Testis (tissue), 3 donors: ENCODE results near the gene AGBL4. TPM values are rescaled to one million over a fixed set of nuclear protein-coding genes. Genes with fewer than 3 reads are reported as not detected.
A peak's percentile ranks its signal among the peaks of the same experiment; 100 is the strongest.

Experiments used
- DNase-seq: peaks from one replicate; pipeline ENCODE4 v3.0.0-alpha.2; 2019
- H3K27ac ChIP-seq, 2 donors: fragments of 200-600 bp; sonication (generic); one replicate each; pipeline ENCODE4 v1.5.1; 2019
- H3K27me3 ChIP-seq: fragments of 200-600 bp; sonication (generic); one replicate; pipeline ENCODE4 v1.5.1; 2019
- H3K36me3 ChIP-seq: fragments of 200-600 bp; sonication (generic); one replicate; pipeline ENCODE4 v1.5.1; 2017; ENCODE audit warnings: low read depth; ENCODE audit errors: missing control alignments
- H3K4me1 ChIP-seq: fragments of 200-600 bp; sonication (generic); one replicate; pipeline ENCODE4 v1.5.1; 2019
- H3K4me3 ChIP-seq, 2 donors: fragments of 200-600 bp; sonication (generic); one replicate each; pipeline ENCODE4 v1.5.1; 2017 to 2019
- H3K9me3 ChIP-seq: fragments of 200-600 bp; sonication (generic); one replicate; pipeline ENCODE4 v1.5.1; 2017
- POLR2A ChIP-seq: fragments of 450-650 bp; IDR thresholded peaks from one replicate; pipeline ENCODE4 v1.6.1; 2017; ENCODE audit warnings: antibody characterized with exemption, mild to moderate bottlenecking, moderate library complexity
- WGBS, 2 donors: methylation state at CpG; one replicate each; pipeline ENCODE4 v1.1.5; 2018; 5-methylcytosine and 5-hydroxymethylcytosine counted together
- intact Hi-C: fragments of 100-400 bp; cut with DNase I; formaldehyde crosslinking; loops from one replicate; pipeline ENCODE4 v1.15.1; 2023; ENCODE audit warnings: low total_unique reads
- polyA plus RNA-seq: library from polyadenylated mRNA; stranded (reverse); fragments of 350-450 nt; fragmentation: Illumina TruSeq; extraction: RNeasy Lipid Tissue Mini Kit (QIAGEN cat#74804); gene quantifications from one replicate; pipeline ENCODE4 v1.2.3, GENCODE V29; 2014; ENCODE audit warnings: low read depth, low replicate concordance; ENCODE audit not compliant: insufficient read depth
- total RNA-seq, 2 donors: library from RNA; depleted of rRNA; stranded (reverse); fragments of >200 nt; gene quantifications; one replicate each; pipeline ENCODE4 v1.2.3, GENCODE V29; 2016
- TF ChIP-seq, protein P1 (sequence below), 3 experiments: fragments of 450-650 bp in 2 of 3; fragments of 200-600 bp in 1 of 3; sonication (generic) in 1 of 3; IDR thresholded peaks; one replicate each; pipeline ENCODE4 v1.5.1; 2016 to 2019; ENCODE audit warnings: antibody characterized with exemption in 3 of 3, mild to moderate bottlenecking in 2 of 3, moderate library complexity in 1 of 3

AGBL4 gene
- total and polyA plus RNA-seq, 3 donors from 2014 or later: 3.3 to 6.9 (median 5.8) TPM

DNA sequence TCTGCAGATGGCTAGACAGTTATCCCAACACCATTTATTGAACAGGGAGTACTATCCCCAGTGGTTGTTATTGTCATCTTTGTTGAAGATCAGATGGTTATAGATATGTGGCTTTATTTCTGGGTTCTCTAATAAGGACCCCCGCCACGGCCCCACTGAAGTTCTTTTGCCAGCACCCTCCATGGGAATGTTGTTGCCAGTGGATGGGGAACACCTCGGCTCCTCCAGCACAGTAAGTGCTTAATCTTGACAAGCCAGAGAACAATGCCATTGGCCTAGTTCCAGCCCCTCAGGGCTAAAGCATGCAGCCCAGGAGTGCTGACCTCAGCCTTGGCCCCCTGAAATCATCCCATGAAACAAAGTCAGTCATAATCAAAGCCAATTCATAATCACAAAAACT, 337.6 kb downstream of the AGBL4 start:
- WGBS, 2 donors: 69 to 75% methylated on average over 3 of the region's 3 CpGs
- no peaks in the 10 kb centered on the region for H3K4me1 ChIP-seq
- intact Hi-C loops: no loop called here
- no peak for DNase-seq
- H3K4me3 ChIP-seq: no peak overlapping the region
- H3K36me3 ChIP-seq: no peaks in the 10 kb centered on the region
- H3K27me3 ChIP-seq: no peaks in the 10 kb centered on the region
- no peaks in the 10 kb centered on the region for H3K9me3 ChIP-seq
- H3K27ac ChIP-seq: no peak overlapping the region
- TF ChIP-seq, protein P1, sequence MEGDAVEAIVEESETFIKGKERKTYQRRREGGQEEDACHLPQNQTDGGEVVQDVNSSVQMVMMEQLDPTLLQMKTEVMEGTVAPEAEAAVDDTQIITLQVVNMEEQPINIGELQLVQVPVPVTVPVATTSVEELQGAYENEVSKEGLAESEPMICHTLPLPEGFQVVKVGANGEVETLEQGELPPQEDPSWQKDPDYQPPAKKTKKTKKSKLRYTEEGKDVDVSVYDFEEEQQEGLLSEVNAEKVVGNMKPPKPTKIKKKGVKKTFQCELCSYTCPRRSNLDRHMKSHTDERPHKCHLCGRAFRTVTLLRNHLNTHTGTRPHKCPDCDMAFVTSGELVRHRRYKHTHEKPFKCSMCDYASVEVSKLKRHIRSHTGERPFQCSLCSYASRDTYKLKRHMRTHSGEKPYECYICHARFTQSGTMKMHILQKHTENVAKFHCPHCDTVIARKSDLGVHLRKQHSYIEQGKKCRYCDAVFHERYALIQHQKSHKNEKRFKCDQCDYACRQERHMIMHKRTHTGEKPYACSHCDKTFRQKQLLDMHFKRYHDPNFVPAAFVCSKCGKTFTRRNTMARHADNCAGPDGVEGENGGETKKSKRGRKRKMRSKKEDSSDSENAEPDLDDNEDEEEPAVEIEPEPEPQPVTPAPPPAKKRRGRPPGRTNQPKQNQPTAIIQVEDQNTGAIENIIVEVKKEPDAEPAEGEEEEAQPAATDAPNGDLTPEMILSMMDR (IDR thresholded peaks at IDR 0.05): no peak
- no peak for TF ChIP-seq POLR2A

DNA sequence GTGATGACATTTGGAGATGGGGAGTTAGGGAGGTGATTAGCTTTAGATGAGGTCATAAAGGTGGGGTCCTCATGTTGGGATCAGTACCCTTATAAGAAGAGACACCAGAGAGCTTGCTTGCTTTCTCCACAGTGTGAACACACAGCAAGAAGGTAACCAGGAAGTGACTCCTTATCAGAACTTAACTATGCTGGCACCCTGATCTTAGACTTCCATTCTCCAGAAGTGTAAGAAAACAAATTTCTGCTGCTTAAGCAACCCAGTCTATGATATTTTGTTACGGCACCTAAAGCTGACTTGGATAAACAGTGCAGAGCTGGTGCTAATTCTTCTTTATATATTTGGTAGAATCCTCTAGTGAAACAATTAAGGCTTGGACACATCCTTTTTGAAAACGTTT, 346.0 kb downstream of the AGBL4 start:
- TF ChIP-seq, protein P1 (IDR thresholded peaks at IDR 0.05): no peak
- no peak for TF ChIP-seq POLR2A
- no peak for DNase-seq
- WGBS, 2 donors: 56% methylated on average over 2 of the region's 2 CpGs
- Histone ChIP-seq H3K36me3 (no peaks in the 10 kb centered on the region), H3K27me3 (no peaks in the 10 kb centered on the region), H3K4me1 (no peaks in the 10 kb centered on the region), H3K9me3 (no peaks in the 10 kb centered on the region), H3K27ac (no peak overlapping the region), H3K4me3 (no peak overlapping the region)
- intact Hi-C loops: no loop called here

DNA sequence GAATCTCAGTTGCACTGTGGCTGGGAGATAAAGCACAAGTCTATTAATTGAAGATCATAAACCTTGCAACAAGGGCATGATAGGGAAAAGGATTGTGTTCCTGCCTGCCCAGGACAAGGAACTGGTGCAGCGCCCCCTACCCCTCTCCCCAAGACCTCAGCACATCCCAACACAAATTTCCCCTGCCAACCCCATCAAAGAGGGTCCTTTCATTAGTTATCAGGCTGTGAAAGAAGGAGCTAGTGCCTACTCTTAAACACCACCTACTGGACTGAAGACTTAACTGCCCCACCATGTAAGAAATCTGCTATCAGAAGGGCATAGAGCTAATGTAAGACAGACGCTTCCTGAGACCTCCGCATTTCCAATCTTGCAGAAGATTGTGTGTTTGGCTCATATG, 372.6 kb downstream of the AGBL4 start:
- H3K36me3 ChIP-seq: no peaks in the 10 kb centered on the region
- H3K4me1 ChIP-seq: no peaks in the 10 kb centered on the region
- no peak overlapping the region for H3K4me3 ChIP-seq
- TF ChIP-seq, protein P1 (IDR thresholded peaks at IDR 0.05): no peak
- TF ChIP-seq POLR2A: no peak
- H3K27me3 ChIP-seq: no peaks in the 10 kb centered on the region
- WGBS, 2 donors: 66 to 86% methylated on average over 3 of the region's 3 CpGs
- H3K9me3 ChIP-seq: no peaks in the 10 kb centered on the region
- H3K27ac ChIP-seq: no peak overlapping the region
- DNase-seq: no peak
- intact Hi-C loops: no loop called here

DNA sequence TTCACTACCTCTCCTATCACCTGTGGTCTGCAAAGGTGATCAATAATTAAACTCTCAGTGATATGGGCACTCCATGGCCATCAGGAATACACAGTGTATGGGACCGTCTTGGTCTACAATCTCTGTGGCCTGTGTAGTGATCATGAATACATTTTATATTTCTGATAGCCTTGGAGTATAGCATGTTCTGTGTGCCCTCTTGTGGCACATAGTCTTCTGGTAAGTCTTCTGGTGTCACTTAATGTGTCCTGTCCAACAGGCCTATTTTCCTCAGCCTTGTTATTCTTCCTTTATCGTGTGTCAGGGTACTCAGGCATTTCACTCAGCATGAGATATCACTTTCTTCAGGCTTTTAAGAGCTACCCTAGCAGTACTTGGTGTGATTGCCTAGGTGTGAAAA, 393.6 kb downstream of the AGBL4 start:
- H3K4me3 ChIP-seq: no peak overlapping the region
- TF ChIP-seq, protein P1 (IDR thresholded peaks at IDR 0.05): no peak
- no peak for TF ChIP-seq POLR2A
- peak; percentile 45 for DNase-seq
- no peaks in the 10 kb centered on the region for H3K9me3 ChIP-seq
- no peaks in the 10 kb centered on the region for H3K27me3 ChIP-seq
- intact Hi-C loops: no loop called here
- no peak overlapping the region for H3K27ac ChIP-seq
- WGBS, 2 donors: 80 to 85% methylated on average over 2 of the region's 2 CpGs
- H3K4me1 ChIP-seq: no peaks in the 10 kb centered on the region
- H3K36me3 ChIP-seq: no peaks in the 10 kb centered on the region

DNA sequence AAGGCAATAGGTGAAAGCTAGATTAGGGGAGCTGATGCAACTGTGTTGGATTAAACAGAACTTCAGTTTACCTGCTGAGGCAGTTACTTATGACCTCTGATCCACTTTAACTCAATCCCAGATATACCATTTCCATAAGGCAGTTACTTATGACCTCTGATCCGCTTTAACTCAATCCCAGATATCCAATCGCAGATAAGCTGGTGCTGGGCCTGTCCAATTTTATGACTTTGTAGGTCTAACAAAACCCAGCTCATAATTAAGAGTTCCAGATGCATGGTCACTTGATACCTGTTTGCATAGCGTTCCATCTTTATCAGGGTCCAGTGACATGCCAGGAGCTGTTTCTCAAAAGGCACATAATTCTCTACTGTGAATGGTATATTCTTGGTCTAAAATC, 396.0 kb downstream of the AGBL4 start:
- intact Hi-C loops: no loop called here
- Histone ChIP-seq H3K27ac (no peak overlapping the region), H3K27me3 (no peaks in the 10 kb centered on the region), H3K4me3 (no peak overlapping the region), H3K9me3 (no peaks in the 10 kb centered on the region), H3K4me1 (no peaks in the 10 kb centered on the region), H3K36me3 (no peaks in the 10 kb centered on the region)
- WGBS, 2 donors: 88 to 90% methylated on average over 3 of the region's 3 CpGs
- DNase-seq: no peak
- no peak for TF ChIP-seq POLR2A
- TF ChIP-seq, protein P1 (IDR thresholded peaks at IDR 0.05): no peak
